ENCODE data around the gene SKAP1.

The SKAP1 gene

GRCh38 chr17:48330421-48330820 lies 99.6 kb downstream of the SKAP1 start:
- DNase-seq (ENCODE audit: low read depth in 2 of 2, low spot score in 1 of 2) = no peak

- no peak for DNase-seq (ENCODE audit: low read depth in 2 of 2, low spot score in 1 of 2)
These were observed 101.6 kb downstream of the SKAP1 start for GRCh38 chr17:48328457-48328856.

- no peak for DNase-seq (ENCODE audit: low read depth in 2 of 2, low spot score in 1 of 2)
These were observed 103.7 kb downstream of the SKAP1 start for GRCh38 chr17:48326310-48326709.

GRCh38 chr17:48322060-48322459 lies 108.0 kb downstream of the SKAP1 start:
- no peak for DNase-seq (ENCODE audit: low read depth in 2 of 2, low spot score in 1 of 2)

- no peak for DNase-seq (ENCODE audit: low read depth in 2 of 2, low spot score in 1 of 2)
These were observed 112.3 kb downstream of the SKAP1 start for GRCh38 chr17:48317732-48318131.

- DNase-seq (ENCODE audit: low read depth in 2 of 2, low spot score in 1 of 2) = no peak
These were observed 115.3 kb downstream of the SKAP1 start for GRCh38 chr17:48314716-48315115.

- no peak for DNase-seq (ENCODE audit: low read depth in 2 of 2, low spot score in 1 of 2)
These were observed 116.8 kb downstream of the SKAP1 start for GRCh38 chr17:48313096-48313755.

- DNase-seq (ENCODE audit: low read depth in 2 of 2, low spot score in 1 of 2) = no peak
These were observed 118.7 kb downstream of the SKAP1 start for GRCh38 chr17:48311324-48311723.

- DNase-seq (ENCODE audit: low read depth in 2 of 2, low spot score in 1 of 2) = no peak
These were observed 119.2 kb downstream of the SKAP1 start for GRCh38 chr17:48310748-48311213.

- DNase-seq (ENCODE audit: low read depth in 2 of 2, low spot score in 1 of 2) = no peak
These were observed 121.4 kb downstream of the SKAP1 start for GRCh38 chr17:48308581-48308980.

- peak; percentile 6 to 26 for DNase-seq (ENCODE audit: low read depth in 2 of 2, low spot score in 1 of 2)
These were observed 122.1 kb downstream of the SKAP1 start for GRCh38 chr17:48307814-48308411.

GRCh38 chr17:48307255-48307654 lies 122.8 kb downstream of the SKAP1 start:
- DNase-seq (ENCODE audit: low read depth in 2 of 2, low spot score in 1 of 2) = no peak

- DNase-seq (ENCODE audit: low read depth in 2 of 2, low spot score in 1 of 2) = no peak
These were observed 129.0 kb downstream of the SKAP1 start for GRCh38 chr17:48301002-48301401.

GRCh38 chr17:48299760-48300159 lies 130.3 kb downstream of the SKAP1 start:
- DNase-seq (ENCODE audit: low read depth in 2 of 2, low spot score in 1 of 2) = no peak

- DNase-seq (ENCODE audit: low read depth in 2 of 2, low spot score in 1 of 2) = no peak
These were observed 132.2 kb downstream of the SKAP1 start for GRCh38 chr17:48297825-48298224.

- DNase-seq (ENCODE audit: low read depth in 2 of 2, low spot score in 1 of 2) = no peak
These were observed 133.6 kb downstream of the SKAP1 start for GRCh38 chr17:48296453-48296852.

GRCh38 chr17:48295362-48296288 lies 134.4 kb downstream of the SKAP1 start:
- DNase-seq (ENCODE audit: low read depth in 2 of 2, low spot score in 1 of 2) = no peak

GRCh38 chr17:48294806-48295361 lies 135.1 kb downstream of the SKAP1 start:
- no peak for DNase-seq (ENCODE audit: low read depth in 2 of 2, low spot score in 1 of 2)

- no peak for DNase-seq (ENCODE audit: low read depth in 2 of 2, low spot score in 1 of 2)
These were observed 135.8 kb downstream of the SKAP1 start for GRCh38 chr17:48294020-48294805.

GRCh38 chr17:48293319-48294019 lies 136.5 kb downstream of the SKAP1 start:
- DNase-seq (ENCODE audit: low read depth in 2 of 2, low spot score in 1 of 2) = no peak

Measured in stimulated activated CD8-positive, alpha-beta memory T cell treated with anti-CD3 and anti-CD28 coated beads, Interleukin-4, amount 100 ng/mL, for 4 hours (primary cell).